Activated CD8-positive, alpha-beta memory T cell treated with anti-CD3 and anti-CD28 coated beads, Interleukin-2, amount 50 U/mL, for 1 hour (primary cell): ENCODE results near the gene GASK1A.

Source experiments
- DNase-seq: peaks from one replicate; pipeline ENCODE4 v3.0.0-alpha.2; 2020; ENCODE audit errors: extremely low read depth

Gene GASK1A

GRCh38 chr3:42982645-42983412, 3.7 kb downstream of the GASK1A start:
- DNase-seq = no peak

DNA sequence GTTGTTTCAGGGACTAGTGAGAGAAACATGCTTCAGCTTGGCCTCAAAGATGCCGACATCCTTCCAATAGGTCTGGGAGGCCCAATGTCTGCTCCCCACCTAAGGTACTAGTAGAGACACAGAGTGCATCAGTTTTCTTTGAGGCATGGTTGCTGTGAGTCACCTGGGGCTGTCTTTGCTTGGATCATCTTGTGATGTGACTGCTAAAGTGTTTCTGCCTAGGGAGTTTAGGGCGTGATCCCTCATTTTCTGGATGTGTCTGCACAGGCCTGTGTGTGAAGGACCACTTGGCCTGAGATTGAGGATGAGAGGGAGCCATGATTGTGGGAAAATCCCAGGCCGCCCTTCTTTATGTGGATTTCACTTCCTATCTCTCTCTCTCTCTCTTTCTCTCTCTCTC, 4.8 kb downstream of the GASK1A start:
- no peak for DNase-seq

GRCh38 chr3:42984701-42985100, 5.6 kb downstream of the GASK1A start:
- DNase-seq = no peak

DNA sequence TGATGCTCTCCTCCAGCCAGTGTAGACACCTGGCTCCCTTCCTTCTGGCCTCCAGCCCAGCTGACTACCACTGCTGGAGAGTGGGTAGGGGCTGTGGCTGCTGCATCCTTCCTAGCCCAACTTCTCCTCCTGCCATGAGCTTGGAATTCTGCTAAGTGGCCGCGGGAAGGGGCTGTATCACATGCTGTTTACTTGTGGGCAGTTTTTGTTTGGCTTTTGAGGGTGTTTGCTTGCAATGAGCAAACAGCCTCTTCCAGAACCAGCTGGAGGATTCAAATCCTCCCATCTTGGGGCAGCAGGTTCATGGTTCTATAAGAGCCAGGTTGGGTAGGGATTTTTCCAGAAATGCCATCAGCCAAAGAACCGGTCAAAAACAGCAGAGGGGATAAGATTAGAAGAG, 9.0 kb downstream of the GASK1A start:
- DNase-seq = no peak

GRCh38 chr3:42988566-42988965, 9.5 kb downstream of the GASK1A start:
- no peak for DNase-seq

GRCh38 chr3:42991341-42992315, 12.5 kb downstream of the GASK1A start:
- DNase-seq = no peak

- DNase-seq = no peak
These were observed 15.5 kb downstream of the GASK1A start for GRCh38 chr3:42994595-42994994.

- no peak for DNase-seq
These were observed 16.9 kb downstream of the GASK1A start for GRCh38 chr3:42996021-42996420.

DNA sequence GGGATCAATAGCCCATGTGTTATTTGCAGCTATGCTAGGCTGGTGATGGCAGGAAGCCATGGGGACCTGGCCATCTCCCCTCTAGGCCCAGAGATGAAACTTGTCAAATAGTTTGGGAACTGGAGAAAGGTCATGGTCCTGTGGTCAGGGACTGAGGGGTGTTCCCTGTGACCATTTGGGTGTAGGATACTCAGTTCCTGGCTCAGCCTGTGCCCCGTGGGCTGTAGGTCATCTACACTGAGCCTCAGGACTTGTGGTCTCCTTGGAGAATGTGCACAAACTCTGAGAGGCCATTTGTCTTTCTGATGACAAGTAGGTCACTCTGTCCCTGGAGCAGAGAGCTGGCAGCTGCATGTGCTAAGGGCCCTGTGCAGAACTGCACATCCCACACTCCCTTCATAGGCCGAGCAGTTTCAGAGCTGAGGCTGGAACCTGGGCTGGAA, 17.5 kb downstream of the GASK1A start:
- DNase-seq = no peak

DNA sequence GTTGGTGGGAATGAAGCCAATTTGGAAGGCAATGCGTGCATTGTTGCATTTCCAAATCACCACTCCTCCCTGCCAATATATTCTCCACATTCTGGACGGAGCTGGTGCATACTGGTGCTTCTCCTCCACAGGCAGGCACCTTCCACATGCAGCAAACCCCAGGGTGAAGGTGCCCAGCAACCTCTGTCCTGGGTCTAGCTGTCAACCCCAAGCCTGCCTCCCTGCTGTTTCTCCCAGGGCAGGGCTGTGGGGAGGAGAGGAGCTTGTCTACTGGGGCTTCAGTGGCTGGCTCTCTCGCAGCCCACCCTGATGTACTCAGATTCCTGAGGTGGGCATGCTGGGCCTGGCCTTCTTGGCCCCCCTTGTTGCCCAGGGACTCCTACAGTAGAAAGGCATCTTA, 20.1 kb downstream of the GASK1A start:
- no peak for DNase-seq

- no peak for DNase-seq
These were observed 20.5 kb downstream of the GASK1A start for GRCh38 chr3:42999632-43000031.

GRCh38 chr3:43000387-43000786, 21.3 kb downstream of the GASK1A start:
- DNase-seq = no peak

GRCh38 chr3:43001094-43001553, 22.0 kb downstream of the GASK1A start:
- no peak for DNase-seq

DNA sequence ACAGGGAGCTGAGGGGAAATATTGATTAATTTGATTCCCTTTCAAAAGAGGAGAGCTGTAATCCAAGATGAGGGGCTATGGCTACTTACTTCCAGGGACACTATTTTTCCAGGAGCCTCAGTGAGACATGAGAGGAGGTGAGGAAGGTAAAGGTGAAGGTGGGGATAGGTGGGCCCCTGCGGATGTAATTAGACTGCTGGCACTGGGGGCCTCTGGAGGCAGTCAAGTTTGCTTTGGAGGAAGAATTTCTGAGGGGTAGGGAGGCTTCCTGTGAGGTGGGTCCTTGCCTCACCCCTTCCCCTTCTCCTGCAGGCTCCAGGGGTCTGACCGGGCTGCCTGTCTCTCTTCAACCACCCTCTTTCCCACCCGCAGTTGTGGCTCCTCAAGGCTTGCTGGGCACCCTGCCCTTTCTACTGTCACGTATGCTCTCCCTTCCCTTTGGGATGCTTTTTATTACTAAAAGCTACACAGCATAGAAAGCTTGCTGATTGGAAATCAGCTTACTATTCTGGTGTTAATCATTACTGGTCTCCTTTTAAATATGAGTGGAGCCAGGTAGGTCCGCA, 22.5 kb downstream of the GASK1A start:
- no peak for DNase-seq

GRCh38 chr3:43004282-43004681, 25.2 kb downstream of the GASK1A start:
- no peak for DNase-seq

DNA sequence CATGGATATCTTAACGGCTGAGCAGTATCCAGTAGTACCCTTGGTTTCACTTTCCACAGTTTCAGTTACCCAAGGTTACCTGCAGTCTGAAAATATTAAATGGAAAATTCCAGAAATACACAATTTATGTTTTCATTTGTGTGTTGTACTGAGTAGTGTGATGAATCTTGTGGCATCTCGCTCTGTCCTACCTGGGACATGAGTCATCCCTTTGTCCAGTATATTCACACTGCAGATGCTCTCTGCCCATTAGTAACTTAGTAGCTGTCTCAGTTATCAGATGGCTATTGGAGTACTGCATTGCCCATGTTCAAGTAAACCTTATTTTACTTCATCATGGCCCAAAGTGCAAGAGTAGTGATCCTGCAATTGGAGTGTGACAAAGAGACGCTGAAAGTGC, 26.1 kb downstream of the GASK1A start:
- DNase-seq = no peak

DNA sequence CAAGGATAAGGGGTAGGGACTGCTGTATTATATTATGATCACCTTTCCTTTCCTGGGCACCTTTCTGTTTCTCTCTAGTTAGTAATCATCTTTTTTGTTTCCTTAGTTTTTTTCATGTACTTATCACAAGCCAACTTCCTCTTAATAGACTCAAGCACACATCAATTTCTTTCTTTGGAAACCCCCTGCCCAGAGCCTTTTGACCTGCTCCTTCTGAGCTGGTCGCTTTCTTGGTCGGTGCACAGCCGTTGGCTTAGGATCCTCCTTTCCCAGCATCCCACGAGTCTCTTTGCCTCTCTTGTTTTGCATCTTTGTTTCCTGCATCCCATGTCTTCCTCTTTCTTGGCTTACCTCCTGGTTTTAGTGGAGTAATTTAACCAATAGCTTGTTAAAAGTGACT, 26.9 kb downstream of the GASK1A start:
- no peak for DNase-seq

GRCh38 chr3:43006825-43007224, 27.7 kb downstream of the GASK1A start:
- no peak for DNase-seq

GRCh38 chr3:43009547-43009946, 30.4 kb downstream of the GASK1A start:
- DNase-seq = no peak

- DNase-seq = no peak
These were observed 31.5 kb downstream of the GASK1A start for GRCh38 chr3:43010638-43011037.

GRCh38 chr3:43011638-43012037, 32.5 kb downstream of the GASK1A start:
- DNase-seq = no peak

GRCh38 chr3:43012174-43012573, 33.1 kb downstream of the GASK1A start:
- DNase-seq = no peak
